Colon (tissue), 2 donors: ENCODE results near the gene EVI5L.

ENCODE experiments used
- FAIRE-seq: peaks from 2 replicates; lab custom pipeline; 2012; peaks lifted over from hg19 to GRCh38; lab: Jason Lieb, UNC
- donor health status: control.
- donor health status: control.

The EVI5L gene

GRCh38 chr19:7817801-7818200 is 12.2 kb upstream of the EVI5L start:
- no peak for FAIRE-seq

- FAIRE-seq: no peak
Observed at GRCh38 chr19:7818806-7819205, 11.2 kb upstream of the EVI5L start.

GRCh38 chr19:7819337-7819736 is 10.7 kb upstream of the EVI5L start:
- no peak for FAIRE-seq

GRCh38 chr19:7820588-7820987 is 9.4 kb upstream of the EVI5L start:
- no peak for FAIRE-seq

- no peak for FAIRE-seq
Observed at GRCh38 chr19:7822910-7823515, 7.0 kb upstream of the EVI5L start.

- FAIRE-seq: no peak
Observed at GRCh38 chr19:7823686-7824301, 6.2 kb upstream of the EVI5L start.

- FAIRE-seq: no peak
Observed at GRCh38 chr19:7829166-7829520, 875 bp upstream of the EVI5L start.

- no peak for FAIRE-seq
Observed at GRCh38 chr19:7830272-7830771, 304 bp downstream of the EVI5L start.

GRCh38 chr19:7830823-7831222 is 805 bp downstream of the EVI5L start:
- FAIRE-seq: no peak

- no peak for FAIRE-seq
Observed at GRCh38 chr19:7831452-7831851, 1.4 kb downstream of the EVI5L start.

GRCh38 chr19:7832009-7832408 is 2.0 kb downstream of the EVI5L start:
- FAIRE-seq: no peak

GRCh38 chr19:7832781-7833180 is 2.8 kb downstream of the EVI5L start:
- FAIRE-seq: no peak

- no peak for FAIRE-seq
Observed at GRCh38 chr19:7833225-7834099, 3.4 kb downstream of the EVI5L start.

- FAIRE-seq: no peak
Observed at GRCh38 chr19:7839476-7839875, 9.5 kb downstream of the EVI5L start.

- FAIRE-seq: no peak
Observed at GRCh38 chr19:7840629-7841028, 10.6 kb downstream of the EVI5L start.

- FAIRE-seq: no peak
Observed at GRCh38 chr19:7841751-7842660, 12.0 kb downstream of the EVI5L start.

- no peak for FAIRE-seq
Observed at GRCh38 chr19:7842661-7843294, 12.8 kb downstream of the EVI5L start.

GRCh38 chr19:7843521-7843920 is 13.5 kb downstream of the EVI5L start:
- no peak for FAIRE-seq

GRCh38 chr19:7844405-7844804 is 14.4 kb downstream of the EVI5L start:
- no peak for FAIRE-seq

GRCh38 chr19:7844951-7845350 is 14.9 kb downstream of the EVI5L start:
- no peak for FAIRE-seq

GRCh38 chr19:7845390-7846154 is 15.6 kb downstream of the EVI5L start:
- FAIRE-seq: no peak
